Chondrocyte (in vitro differentiated cells): ENCODE data around the gene JAKMIP1. TPM values are rescaled to one million over a fixed set of nuclear protein-coding genes. Genes with fewer than 3 reads are reported as not detected.

ENCODE experiments used
- DNase-seq: peaks from one replicate; pipeline ENCODE4 v3.0.0; 2021; ENCODE audit warnings: mixed read lengths, low spot score
- H3K27ac Mint-ChIP-seq: one replicate; pipeline ENCODE4 v1.8.0; 2021; ENCODE audit warnings: mild to moderate bottlenecking, moderate library complexity, mixed read lengths; ENCODE audit not compliant: unreplicated experiment
- H3K27me3 Mint-ChIP-seq: 2 replicates; pipeline ENCODE4 v1.8.0; 2021; ENCODE audit warnings: low read depth, mixed read lengths
- H3K36me3 Mint-ChIP-seq: 2 replicates; pipeline ENCODE4 v1.8.0; 2021; ENCODE audit warnings: low read depth, mixed read lengths
- H3K4me1 Mint-ChIP-seq: 2 replicates; pipeline ENCODE4 v1.8.0; 2021; ENCODE audit warnings: low read depth, mild to moderate bottlenecking, mixed read lengths
- H3K4me3 Mint-ChIP-seq: one replicate; pipeline ENCODE4 v1.8.0; 2021; ENCODE audit warnings: mild to moderate bottlenecking, moderate library complexity, mixed read lengths; ENCODE audit not compliant: unreplicated experiment
- H3K9me3 Mint-ChIP-seq: 2 replicates; pipeline ENCODE4 v1.8.0; 2021; ENCODE audit warnings: low read depth, mixed read lengths
- CTCF ChIP-seq: fragments of 200-600 bp; sonication (generic); IDR thresholded peaks from 2 replicates; pipeline ENCODE4 v1.5.0; 2021; ENCODE audit warnings: antibody characterized with exemption, mild to moderate bottlenecking, moderate library complexity
- total RNA-seq: library from RNA; stranded (reverse); gene quantifications from 3 replicates; pipeline ENCODE4 v1.2.1, GENCODE V29; 2021

The JAKMIP1 gene
- total RNA-seq, 1 donor from 2014 or later = 0.10 TPM

GRCh38 chr4:6204871-6205566 lies 4.7 kb upstream of the JAKMIP1 start:
- peaks cover 7% of the 10 kb centered on the region for H3K9me3 Mint-ChIP-seq
- H3K27me3 Mint-ChIP-seq = peaks cover 47% of the 10 kb centered on the region
- H3K4me3 Mint-ChIP-seq = no peak overlapping the region
- peaks cover 2% of the 10 kb centered on the region for H3K36me3 Mint-ChIP-seq
- no peaks in the 10 kb centered on the region for H3K4me1 Mint-ChIP-seq
- DNase-seq = no peak
- no peak for TF ChIP-seq CTCF
- no peak overlapping the region for H3K27ac Mint-ChIP-seq

GRCh38 chr4:6204098-6204497 lies 3.7 kb upstream of the JAKMIP1 start:
- TF ChIP-seq CTCF = no peak
- Mint-ChIP-seq H3K4me3 (no peak overlapping the region), H3K9me3 (peaks cover 7% of the 10 kb centered on the region), H3K27me3 (peaks cover 46% of the 10 kb centered on the region), H3K4me1 (peaks cover under 1% of the 10 kb centered on the region), H3K36me3 (peaks cover 2% of the 10 kb centered on the region), H3K27ac (no peak overlapping the region)
- DNase-seq = no peak

- H3K4me3 Mint-ChIP-seq = no peak overlapping the region
- peaks cover 2% of the 10 kb centered on the region for H3K36me3 Mint-ChIP-seq
- peaks cover 7% of the 10 kb centered on the region for H3K9me3 Mint-ChIP-seq
- peaks cover 53% of the 10 kb centered on the region for H3K27me3 Mint-ChIP-seq
- H3K4me1 Mint-ChIP-seq = peaks cover 4% of the 10 kb centered on the region
- H3K27ac Mint-ChIP-seq = no peak overlapping the region
- TF ChIP-seq CTCF = no peak
- no peak for DNase-seq
Observed at GRCh38 chr4:6201580-6202091, 1.3 kb upstream of the JAKMIP1 start.

- TF ChIP-seq CTCF = no peak
- H3K4me3 Mint-ChIP-seq = peak overlapping the region; percentile 46
- H3K27me3 Mint-ChIP-seq = peaks cover 55% of the 10 kb centered on the region
- peaks cover 7% of the 10 kb centered on the region for H3K9me3 Mint-ChIP-seq
- no peak overlapping the region for H3K27ac Mint-ChIP-seq
- H3K4me1 Mint-ChIP-seq = peaks cover 4% of the 10 kb centered on the region
- DNase-seq = no peak
- H3K36me3 Mint-ChIP-seq = peaks cover 2% of the 10 kb centered on the region
Observed at GRCh38 chr4:6200922-6201362, 593 bp upstream of the JAKMIP1 start.

GRCh38 chr4:6199422-6199921 lies 877 bp downstream of the JAKMIP1 start:
- Mint-ChIP-seq H3K27ac (no peak overlapping the region), H3K36me3 (peaks cover 2% of the 10 kb centered on the region), H3K9me3 (peaks cover 7% of the 10 kb centered on the region), H3K4me3 (no peak overlapping the region), H3K27me3 (peaks cover 60% of the 10 kb centered on the region), H3K4me1 (peaks cover 4% of the 10 kb centered on the region)
- no peak for DNase-seq
- no peak for TF ChIP-seq CTCF
